ENCODE results near the gene SIRT5.

DNA sequence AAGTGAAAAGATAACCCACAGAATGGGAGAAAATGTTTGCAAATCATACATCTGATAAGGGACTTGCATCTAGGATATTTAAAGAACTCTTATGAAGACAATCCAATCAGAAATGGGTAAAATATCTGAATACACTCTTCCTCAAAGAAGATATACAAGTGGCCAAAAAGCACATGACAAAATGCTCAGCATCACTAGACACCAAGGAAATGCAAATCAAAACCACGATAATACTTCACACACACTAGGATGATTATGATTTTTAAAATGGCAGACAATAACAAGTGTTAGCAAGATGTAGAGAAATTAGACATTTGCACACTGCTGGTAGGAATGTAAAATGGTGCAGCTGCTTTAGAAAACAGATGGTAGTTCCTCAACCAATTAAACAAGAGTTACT lies 34.8 kb upstream of the SIRT5 start:
- TF ChIP-seq, protein P1, sequence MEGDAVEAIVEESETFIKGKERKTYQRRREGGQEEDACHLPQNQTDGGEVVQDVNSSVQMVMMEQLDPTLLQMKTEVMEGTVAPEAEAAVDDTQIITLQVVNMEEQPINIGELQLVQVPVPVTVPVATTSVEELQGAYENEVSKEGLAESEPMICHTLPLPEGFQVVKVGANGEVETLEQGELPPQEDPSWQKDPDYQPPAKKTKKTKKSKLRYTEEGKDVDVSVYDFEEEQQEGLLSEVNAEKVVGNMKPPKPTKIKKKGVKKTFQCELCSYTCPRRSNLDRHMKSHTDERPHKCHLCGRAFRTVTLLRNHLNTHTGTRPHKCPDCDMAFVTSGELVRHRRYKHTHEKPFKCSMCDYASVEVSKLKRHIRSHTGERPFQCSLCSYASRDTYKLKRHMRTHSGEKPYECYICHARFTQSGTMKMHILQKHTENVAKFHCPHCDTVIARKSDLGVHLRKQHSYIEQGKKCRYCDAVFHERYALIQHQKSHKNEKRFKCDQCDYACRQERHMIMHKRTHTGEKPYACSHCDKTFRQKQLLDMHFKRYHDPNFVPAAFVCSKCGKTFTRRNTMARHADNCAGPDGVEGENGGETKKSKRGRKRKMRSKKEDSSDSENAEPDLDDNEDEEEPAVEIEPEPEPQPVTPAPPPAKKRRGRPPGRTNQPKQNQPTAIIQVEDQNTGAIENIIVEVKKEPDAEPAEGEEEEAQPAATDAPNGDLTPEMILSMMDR (IDR thresholded peaks at IDR 0.05), result no peak
- no peak for TF ChIP-seq POLR2A (IDR thresholded peaks at IDR 0.05)

Measured in uterus (tissue), 2 donors.